Esophagus mucosa (tissue), 1 donor: ENCODE data around the gene ACRV1. TPM values are rescaled to one million over a fixed set of nuclear protein-coding genes. Genes with fewer than 3 reads are reported as not detected.
A peak's percentile ranks its signal among the peaks of the same experiment; 100 is the strongest.

Experiments used
- ATAC-seq: fragments of 200-7000 bp; cut with Tn5 transposase; one replicate; pipeline ENCODE4 v1.9.1; 2020
- total RNA-seq: library from RNA; stranded (reverse); gene quantifications from one replicate; pipeline ENCODE4 v1.2.4, GENCODE V29; 2023
- donor health status: DM: yes; HTN: yes; CAD: no.

ACRV1 gene
- total RNA-seq, 1 donor from 2014 or later = not detected

DNA sequence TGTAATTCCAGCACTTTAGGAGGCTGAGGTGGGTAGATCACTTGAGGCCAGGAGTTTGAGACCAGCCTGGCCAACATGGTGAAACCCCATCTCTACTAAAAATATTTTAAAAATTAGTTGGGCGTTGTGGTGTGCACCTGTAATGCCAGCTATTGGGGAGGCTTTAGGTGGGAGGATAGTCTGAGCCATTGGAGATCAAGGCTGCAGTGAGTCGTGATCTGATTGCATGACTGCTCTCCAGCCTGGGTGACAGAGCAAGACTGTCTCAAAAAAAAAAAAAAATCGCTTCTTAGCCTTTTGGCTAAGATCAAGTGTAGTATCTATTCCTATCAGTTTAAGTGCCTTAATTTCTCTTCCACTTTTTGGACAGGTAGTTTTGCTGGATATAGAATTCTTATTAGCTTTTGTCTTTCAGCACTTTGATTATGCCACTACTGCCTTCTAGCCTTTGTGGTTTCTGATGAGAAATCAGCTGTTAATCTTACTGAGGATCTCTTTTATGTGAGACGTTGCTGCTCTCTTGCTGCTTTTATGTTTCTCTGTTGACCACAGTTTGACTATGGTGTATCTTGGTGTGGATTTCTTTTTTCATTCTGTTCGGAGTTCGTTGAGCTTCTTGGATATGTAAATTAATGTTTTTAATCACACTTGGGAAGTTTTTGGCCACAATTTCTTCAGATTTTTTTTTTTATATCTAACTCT is 31.0 kb downstream of the ACRV1 start:
- no peak for ATAC-seq

DNA sequence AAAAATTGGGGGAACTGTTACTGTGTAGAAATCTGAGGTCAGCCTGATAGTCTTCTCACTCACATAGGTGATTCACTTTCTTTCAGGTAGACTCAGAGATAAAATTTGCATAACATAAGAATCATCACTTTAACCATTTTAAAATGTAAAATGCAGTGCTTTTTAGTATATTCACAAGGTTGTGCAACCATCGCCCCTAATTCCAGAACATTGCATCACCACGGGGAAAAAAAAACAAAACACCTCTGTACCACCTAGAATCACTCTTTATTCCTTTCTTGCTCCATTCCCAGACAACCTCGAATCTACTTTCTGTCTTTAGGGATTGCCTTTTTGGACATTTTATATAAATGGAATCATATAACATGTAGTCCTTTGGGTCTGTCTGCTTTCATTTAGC is 34.8 kb downstream of the ACRV1 start:
- ATAC-seq = no peak

DNA sequence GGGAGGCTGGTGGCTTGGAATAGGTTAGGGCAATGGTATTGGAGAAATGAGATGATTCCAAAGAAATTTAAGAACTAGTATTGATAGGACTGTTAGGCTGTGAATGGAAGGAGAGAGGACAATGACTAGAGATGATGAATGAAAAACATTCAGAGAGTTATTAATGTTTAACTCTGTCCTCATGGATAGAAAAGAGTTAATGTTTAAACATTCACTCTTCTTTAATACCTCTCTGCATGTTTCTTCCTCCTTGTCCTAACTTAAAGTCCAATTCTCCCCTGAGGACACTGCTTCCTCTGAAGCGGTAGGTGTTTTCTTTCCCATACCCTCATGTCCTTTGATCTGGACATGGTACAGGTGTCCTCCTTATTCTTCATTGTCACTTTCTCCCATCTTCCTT is 42.3 kb downstream of the ACRV1 start:
- ATAC-seq = no peak

DNA sequence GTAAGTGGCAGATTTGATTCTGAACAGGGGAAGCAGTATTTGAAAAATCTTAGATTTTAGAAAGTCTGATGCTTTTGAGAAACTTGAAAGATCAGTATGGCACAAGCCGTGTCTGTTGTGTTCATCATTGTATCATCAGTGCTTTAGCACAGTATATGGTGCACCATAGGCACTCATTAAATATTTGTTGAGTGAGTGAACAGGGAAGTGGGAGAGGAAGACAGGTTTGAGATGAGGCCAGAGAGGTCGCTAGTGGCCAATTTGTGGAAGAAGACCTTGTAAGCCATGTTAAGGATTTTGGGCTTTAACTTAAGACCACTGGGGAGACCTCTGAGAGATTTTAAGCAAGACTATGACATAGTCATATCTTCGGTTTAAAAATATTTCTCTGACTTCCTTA is 42.8 kb downstream of the ACRV1 start:
- ATAC-seq = no peak

DNA sequence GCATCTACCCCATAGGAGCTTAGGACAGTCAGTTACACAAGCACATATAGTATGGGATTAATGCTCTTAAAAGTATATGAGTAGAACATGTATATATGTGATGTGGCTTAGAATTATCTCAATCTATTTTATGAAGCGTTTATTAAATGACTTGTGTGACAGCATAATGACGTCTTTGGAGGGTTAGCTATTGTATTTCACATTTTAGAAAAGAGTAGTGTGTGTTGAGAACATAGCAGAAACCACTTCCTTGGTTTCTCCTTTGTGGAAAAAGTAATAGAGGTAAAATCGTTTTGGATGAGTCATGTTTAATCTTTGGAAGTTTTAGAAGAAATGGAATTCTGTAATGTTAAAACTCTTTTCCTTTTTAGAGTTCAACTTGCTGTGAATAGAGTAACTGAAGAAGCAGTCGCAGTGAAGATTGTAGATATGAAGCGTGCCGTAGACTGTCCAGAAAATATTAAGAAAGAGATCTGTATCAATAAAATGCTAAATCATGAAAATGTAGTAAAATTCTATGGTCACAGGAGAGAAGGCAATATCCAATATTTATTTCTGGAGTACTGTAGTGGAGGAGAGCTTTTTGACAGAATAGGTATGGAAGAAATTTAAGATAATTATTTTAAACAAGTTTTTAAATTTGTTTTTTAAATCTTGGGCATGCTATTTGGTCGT is 53.3 kb downstream of the ACRV1 start:
- ATAC-seq = no peak

DNA sequence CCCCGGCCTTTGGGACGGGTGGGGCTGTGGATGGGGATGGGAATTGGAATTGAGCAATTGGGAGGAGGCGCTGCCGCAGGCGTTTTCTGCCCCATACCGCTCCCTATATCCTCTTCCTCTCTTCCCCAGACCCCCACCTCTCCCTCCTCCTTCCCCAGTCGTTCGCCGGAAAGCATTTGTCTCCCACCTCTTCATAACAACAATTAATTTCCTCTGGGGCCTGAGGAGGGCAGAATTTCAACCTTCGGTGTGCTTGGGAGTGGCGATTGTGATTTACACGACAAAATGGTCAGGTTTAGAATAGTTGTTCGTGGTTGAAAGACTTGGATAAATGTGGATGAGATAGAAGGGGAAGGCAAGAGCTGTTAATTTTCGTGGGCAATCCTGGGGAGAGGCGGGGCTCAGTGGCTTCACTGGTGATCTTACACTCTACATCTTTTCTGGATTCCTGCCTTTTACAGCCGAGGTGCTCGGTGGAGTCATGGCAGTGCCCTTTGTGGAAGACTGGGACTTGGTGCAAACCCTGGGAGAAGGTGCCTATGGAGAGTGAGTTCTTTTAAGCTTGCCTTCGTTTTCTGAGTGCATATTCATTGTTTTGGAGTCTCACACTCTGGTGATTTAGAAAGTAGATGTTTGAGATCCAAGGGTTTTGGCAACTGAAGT is 54.2 kb downstream of the ACRV1 start:
- ATAC-seq = peak; percentile 15

DNA sequence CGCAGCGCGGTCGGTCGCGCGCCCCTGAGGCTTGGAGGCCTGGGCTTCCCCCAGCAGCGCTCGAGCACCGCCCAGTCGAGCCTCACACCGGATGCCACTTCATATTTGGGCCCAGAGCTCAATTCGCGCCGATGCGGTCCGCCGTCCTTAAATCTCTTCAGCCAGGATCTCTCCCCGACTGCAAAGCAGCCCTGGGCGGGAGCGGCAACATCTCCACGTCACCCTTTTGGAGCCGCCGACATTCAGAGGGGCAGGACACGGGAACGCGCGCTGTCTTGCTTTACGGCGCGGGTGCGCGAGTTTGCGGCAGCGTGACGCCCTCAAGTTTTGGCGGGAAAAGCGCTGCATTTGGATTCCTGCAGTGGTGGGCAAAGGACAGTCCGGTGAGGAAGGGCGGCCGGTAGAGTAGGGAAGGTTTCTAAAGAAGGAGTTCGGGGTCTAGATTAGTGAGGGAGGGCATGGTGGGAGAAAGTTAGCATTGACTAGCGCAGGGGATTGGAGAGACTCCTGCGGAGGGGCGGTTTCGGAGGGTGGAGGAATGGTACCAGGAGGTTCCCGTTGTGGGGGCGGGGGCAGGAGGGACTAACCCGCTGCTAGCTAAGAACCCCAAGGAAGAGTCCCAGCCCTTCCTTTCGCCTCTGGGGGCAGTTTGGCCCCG is 54.9 kb downstream of the ACRV1 start:
- ATAC-seq = peak; percentile 92

DNA sequence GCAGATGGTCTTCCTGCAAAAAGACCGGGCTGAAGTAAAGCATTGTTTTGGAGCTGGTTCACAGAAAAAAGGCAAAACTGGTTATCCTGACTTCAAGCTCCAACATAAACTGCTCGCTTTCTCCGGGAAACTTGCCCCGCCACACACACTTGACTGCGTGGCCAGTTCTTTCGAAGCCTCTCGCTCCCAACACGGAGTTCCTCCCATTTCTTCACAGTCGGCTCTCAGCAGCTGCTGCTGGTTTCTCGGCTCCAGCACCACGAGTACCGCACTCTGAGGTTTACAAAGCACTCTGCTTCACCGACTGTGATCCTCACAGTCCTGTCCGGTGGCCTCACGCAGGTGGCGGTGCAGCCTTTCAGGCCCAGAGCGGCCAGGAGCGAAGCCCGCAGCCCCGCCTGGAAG is 55.4 kb downstream of the ACRV1 start:
- ATAC-seq = no peak

DNA sequence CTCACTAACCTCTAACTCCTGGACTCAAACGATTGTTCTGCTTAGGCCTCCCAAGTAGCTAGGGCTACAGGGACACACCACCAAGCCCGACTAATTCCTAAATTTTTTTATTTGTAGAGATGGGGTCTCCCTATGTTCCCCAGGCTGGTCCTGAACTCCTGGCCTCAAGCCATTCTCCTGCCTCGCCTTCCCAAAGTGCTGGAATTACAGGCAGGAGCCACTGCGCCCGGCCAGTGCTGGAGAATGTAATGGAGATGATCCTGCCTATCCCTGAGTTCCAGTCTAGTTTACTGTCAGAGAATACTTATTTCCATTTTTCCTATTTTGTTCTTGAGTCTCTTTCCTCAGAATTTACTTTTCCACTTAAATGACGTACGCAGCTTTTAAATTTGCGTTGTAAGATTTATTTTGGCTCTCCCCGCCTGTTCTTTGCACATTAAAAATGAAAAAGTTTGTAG is 55.9 kb downstream of the ACRV1 start, which contains the start of gene CHEK1:
Gene CHEK1 (plus strand): TSS at position 408 of the 458 bp plus-strand sequence. CDS start 1,606 bp downstream, outside the sequence.
- no peak for ATAC-seq

DNA sequence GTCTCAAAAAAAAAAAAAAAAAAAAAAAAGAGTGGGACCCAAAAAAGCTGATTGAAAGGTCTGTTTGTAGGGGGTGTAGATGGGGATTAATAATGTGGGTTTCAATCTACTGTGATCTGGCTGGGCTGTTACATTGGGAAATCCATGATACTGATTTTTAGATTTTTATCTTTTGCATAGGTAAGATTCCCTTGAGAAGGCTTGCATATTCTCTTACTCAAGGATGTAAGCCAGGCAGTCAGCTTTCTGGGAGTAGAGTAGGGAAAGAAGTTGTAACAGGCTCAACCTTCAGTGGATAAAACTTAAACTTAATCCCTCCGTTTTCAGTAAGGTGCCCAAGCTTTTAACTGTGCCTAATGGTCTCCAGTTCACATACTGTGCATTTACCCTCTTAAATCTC is 57.6 kb downstream of the ACRV1 start:
- ATAC-seq = no peak

DNA sequence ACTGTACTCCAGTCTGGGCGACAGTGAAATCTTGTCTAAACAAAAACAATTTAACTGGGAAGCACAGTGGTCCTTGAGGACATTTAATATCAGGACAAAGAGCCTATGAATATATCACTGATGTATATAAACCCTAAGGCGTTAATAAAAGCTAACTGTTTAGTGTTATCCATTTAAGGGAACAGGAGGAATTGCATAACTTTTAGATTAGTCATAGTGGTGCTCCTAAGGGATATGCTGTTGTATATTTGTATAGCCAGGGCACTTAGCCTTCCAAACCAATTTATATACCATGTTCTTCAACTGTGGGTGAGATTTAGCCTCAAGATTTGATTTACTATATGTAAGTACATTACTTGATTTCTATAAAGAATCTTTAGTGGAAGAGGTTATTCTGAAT is 58.7 kb downstream of the ACRV1 start:
- no peak for ATAC-seq

Other genes starting within 250 kb of the ACRV1 start
- 4.5 TPM for gene FEZ1, start 184.6 kb downstream of the ACRV1 start, total RNA-seq
- 77.2 TPM for gene EI24, start 111.4 kb downstream of the ACRV1 start, total RNA-seq
- gene STT3A, start 88.0 kb downstream of the ACRV1 start, total RNA-seq = 73.6 TPM
- gene CHEK1, start 55.7 kb downstream of the ACRV1 start, total RNA-seq = 14.7 TPM
- gene PATE1, start 65.4 kb upstream of the ACRV1 start, total RNA-seq = not detected
- not detected for gene PATE2, start 98.0 kb upstream of the ACRV1 start, total RNA-seq
- not detected for gene PATE3, start 107.3 kb upstream of the ACRV1 start, total RNA-seq
- not detected for gene PATE4, start 152.5 kb upstream of the ACRV1 start, total RNA-seq
- gene HYLS1, start 206.8 kb upstream of the ACRV1 start, total RNA-seq = 4.6 TPM
- gene PUS3, start 222.4 kb upstream of the ACRV1 start, total RNA-seq = 5.3 TPM
- gene DDX25, start 223.7 kb upstream of the ACRV1 start, total RNA-seq = not detected